ENCODE data around the gene KMT2C.

DNA sequence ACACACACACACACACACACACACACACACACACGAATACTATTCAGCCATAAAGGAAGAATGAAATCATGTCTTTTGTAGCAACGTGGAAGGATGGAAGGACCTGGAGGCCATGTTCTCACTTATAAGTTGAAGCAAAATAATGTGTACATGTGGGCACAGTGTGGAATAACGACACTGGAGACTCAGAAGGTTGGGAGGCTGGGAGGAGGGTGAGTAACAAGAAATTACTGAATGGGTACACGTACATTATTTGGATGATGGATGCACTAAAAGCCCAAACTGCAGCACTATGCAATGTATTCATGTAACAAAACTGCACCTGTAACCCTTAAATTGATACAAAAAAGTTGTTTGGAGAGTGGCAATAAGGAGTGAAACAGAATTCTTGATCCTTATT, 32.1 kb downstream of the KMT2C start:
- TF ChIP-seq, protein P1, sequence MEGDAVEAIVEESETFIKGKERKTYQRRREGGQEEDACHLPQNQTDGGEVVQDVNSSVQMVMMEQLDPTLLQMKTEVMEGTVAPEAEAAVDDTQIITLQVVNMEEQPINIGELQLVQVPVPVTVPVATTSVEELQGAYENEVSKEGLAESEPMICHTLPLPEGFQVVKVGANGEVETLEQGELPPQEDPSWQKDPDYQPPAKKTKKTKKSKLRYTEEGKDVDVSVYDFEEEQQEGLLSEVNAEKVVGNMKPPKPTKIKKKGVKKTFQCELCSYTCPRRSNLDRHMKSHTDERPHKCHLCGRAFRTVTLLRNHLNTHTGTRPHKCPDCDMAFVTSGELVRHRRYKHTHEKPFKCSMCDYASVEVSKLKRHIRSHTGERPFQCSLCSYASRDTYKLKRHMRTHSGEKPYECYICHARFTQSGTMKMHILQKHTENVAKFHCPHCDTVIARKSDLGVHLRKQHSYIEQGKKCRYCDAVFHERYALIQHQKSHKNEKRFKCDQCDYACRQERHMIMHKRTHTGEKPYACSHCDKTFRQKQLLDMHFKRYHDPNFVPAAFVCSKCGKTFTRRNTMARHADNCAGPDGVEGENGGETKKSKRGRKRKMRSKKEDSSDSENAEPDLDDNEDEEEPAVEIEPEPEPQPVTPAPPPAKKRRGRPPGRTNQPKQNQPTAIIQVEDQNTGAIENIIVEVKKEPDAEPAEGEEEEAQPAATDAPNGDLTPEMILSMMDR (IDR thresholded peaks at IDR 0.05; ENCODE audit: borderline replicate concordance, extremely low read depth, low read length, poor library complexity, severe bottlenecking), result no peak
- TF ChIP-seq EZH2 (IDR thresholded peaks at IDR 0.05; ENCODE audit: borderline replicate concordance, low read depth, low read length, severe bottlenecking), result no peak

All from DND-41 (cell line).